ENCODE data around the gene UFM1.
"Not testable (repeated sequence)": the region's sequence is repeated elsewhere in the genome, so short reads cannot be mapped to it uniquely, and the experiment has no call there.

UFM1 gene

GRCh38 chr13:38363219-38363618 lies 13.6 kb downstream of the UFM1 start:
- no peak overlapping the region for H3K4me3 ChIP-seq (ENCODE audit: low read depth, low read length)
- TF ChIP-seq CTCF (IDR thresholded peaks at IDR 0.05; ENCODE audit: low read depth, low read length, missing control alignments), result no peak
- DNase-seq (ENCODE audit: low read depth), result no peak

DNA sequence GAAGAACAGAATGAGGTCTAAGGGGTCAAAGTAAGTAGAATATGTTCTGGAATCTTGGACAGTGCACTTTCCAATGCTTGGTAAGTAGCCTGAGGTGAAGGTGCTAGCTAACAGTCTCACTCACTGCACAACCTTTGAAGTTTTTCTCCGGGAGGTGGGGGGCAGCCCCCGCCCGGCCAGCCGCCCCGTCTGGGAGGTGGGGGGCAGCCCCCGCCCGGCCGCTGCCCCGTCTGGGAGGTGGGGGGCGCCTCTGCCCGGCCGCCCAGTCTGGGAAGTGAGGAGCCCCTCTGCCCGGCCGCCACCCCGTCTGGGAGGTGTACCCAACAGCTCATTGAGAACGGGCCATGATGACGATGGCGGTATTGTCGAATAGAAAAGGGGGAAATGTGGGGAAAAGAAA lies 14.1 kb downstream of the UFM1 start:
- not testable (repeated sequence) for DNase-seq (ENCODE audit: low read depth); H3K4me3 ChIP-seq (ENCODE audit: low read depth, low read length)

DNA sequence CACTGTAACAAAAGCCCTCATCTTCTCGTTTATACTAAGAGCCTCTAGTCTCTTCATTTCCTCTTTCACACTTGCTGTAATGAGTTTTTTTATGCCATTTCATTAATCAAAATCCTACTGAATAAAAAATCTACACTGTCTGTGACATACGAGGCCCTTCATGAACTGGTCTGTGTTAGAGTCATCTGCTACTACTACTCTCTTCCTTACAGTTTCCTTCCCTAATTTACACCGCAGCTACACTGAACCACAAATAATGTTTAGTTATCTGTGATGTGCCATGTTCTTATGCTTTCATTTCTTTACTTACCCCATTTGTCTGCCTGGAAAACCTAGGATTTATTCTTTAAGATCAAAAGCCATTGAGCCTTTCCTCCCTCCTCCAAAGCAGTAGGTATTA lies 16.0 kb downstream of the UFM1 start:
- no peak for TF ChIP-seq CTCF (IDR thresholded peaks at IDR 0.05; ENCODE audit: low read depth, low read length, missing control alignments)
- no peak overlapping the region for H3K4me3 ChIP-seq (ENCODE audit: low read depth, low read length)
- no peak for DNase-seq (ENCODE audit: low read depth)

GRCh38 chr13:38366954-38367645 lies 17.4 kb downstream of the UFM1 start:
- TF ChIP-seq CTCF (IDR thresholded peaks at IDR 0.05; ENCODE audit: low read depth, low read length, missing control alignments), result no peak
- H3K4me3 ChIP-seq (ENCODE audit: low read depth, low read length), result no peak overlapping the region
- DNase-seq (ENCODE audit: low read depth), result no peak

DNA sequence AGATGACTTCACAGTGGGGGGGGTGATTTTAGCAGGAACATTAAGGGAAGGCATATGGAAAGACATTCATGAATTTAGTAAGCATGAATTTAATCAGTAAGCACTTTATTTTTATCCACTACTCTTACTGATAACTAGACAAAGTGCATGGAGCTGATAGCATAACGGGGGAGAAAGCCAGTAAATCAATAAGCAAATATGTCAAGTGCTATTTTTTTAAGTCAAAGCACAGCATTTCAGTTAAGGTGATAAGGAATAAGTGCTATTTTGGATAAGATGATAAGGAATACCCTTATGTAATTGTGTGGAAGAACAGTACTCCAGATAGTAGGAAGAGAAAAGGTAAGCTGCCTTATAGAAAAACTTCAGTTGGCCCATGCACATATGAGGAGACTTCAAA lies 19.4 kb downstream of the UFM1 start:
- TF ChIP-seq CTCF (IDR thresholded peaks at IDR 0.05; ENCODE audit: low read depth, low read length, missing control alignments), result no peak
- no peak for DNase-seq (ENCODE audit: low read depth)
- H3K4me3 ChIP-seq (ENCODE audit: low read depth, low read length), result no peak overlapping the region

GRCh38 chr13:38370096-38370495 lies 20.4 kb downstream of the UFM1 start:
- not testable (repeated sequence) for H3K4me3 ChIP-seq (ENCODE audit: low read depth, low read length); DNase-seq (ENCODE audit: low read depth)

DNA sequence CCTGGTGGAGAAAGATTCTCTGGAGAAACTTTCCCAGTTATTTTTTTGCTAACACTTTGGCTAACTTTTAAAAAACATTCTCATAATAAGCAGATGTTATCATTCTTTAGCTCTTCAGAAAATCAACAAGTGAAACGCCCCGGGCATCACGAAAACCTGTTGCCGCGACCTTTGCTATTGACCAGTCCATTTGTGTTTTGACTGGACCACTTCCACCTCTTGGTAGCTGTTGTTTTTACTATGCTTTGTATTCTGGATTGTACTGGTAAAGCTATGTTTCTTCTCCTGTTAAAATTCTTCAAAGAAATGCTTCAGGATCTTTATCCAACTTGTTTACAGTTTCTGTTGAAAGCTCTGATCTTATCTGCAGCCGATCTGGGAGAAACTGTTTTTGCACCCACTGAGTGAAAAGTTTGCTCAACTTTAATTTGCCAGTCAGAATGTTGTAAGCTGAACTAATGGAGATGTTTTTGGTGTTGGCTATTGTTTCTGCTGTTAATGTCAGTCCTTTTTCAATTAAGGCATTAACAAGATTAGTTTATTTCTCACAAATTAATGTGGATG lies 23.3 kb downstream of the UFM1 start:
- no peak overlapping the region for H3K4me3 ChIP-seq (ENCODE audit: low read depth, low read length)
- TF ChIP-seq CTCF (IDR thresholded peaks at IDR 0.05; ENCODE audit: low read depth, low read length, missing control alignments), result no peak
- no peak for DNase-seq (ENCODE audit: low read depth)

DNA sequence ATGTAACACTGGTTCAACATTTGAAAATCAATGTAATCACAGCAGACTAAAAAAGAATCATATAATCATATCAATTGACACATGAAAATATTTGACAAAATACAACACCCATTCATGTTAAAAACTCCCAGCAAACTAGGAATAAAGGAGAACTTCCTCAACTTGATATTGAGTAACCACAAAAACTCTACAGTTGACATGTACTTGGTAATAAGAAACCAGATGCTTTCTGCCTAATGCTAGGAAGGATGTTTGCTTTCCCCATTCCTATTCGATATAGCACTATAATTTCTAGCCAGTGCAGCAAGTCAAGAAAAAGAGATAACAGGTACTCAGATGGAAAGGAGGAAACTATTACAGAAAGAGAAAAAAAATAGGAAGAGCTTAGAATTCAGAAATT lies 26.9 kb downstream of the UFM1 start:
- H3K4me3 ChIP-seq (ENCODE audit: low read depth, low read length), result no peak overlapping the region
- no peak for TF ChIP-seq CTCF (IDR thresholded peaks at IDR 0.05; ENCODE audit: low read depth, low read length, missing control alignments)
- DNase-seq (ENCODE audit: low read depth), result no peak
